Measurements from ENCODE around the gene TMEM222. TPM values are rescaled to one million over a fixed set of nuclear protein-coding genes. Genes with fewer than 3 reads are reported as not detected.

Gene TMEM222
- total and polyA plus RNA-seq, 10 of the 15 experiments (the other 5 are each of a cell fraction or from before 2014, with no cell fraction given), result 3.8 to 43.5 (median 35.4) TPM

DNA sequence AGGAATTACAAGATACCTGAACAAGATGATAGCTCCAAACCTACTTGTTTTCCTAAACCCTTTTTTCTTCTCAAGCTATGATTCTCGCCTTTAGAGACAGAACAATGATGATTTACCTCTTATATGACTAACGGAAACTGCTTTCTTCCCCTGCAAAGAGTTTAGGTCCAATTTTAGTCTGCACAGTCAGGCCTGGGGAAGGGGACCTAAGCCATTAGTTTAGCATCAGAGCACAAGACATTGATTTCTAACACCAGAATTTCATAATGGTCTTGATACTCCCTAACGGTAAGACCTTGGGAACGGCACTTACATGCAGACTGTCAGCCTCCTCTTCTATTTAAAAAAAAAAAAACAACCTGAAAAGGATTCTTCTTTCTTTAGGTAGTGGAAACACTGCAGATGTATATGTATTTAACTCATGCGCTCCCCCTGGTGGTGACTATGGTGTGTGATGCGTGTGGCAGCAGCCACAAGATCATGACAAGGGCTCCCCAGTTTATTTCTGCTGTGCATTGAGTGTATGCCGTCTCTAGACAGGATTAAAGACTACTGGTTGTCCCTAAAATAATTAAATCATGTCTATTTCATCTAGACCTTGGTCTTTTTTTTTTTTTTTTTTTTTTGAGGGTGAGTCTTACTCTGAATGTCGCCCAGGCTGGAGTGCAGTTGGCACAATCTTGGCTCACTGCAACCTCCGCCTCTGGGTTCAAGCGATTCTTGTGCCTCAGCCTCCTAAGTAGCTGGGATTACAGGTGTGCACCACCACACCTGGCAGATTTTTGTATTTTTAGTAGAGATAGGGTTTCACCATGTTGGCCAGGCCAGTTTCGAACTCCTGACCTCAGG lies 37.3 kb upstream of the TMEM222 start:
- Histone ChIP-seq H3K27ac (ENCODE audit: control insufficient read depth, insufficient read depth) (no peak overlapping the region), H3K4me2 (ENCODE audit: control insufficient read depth, insufficient read depth) (no peak overlapping the region), H3K4me1 (ENCODE audit: control insufficient read depth, insufficient read depth, low read length) (no peaks in the 10 kb centered on the region), H2AFZ (ENCODE audit: control insufficient read depth, low read depth, low read length) (no peak overlapping the region), H3K27me3 (replicated peaks in 1 of 2; ENCODE audit: control insufficient read depth in 2 of 2, insufficient read depth in 2 of 2, low read length in 1 of 2) (no peaks in the 10 kb centered on the region), H4K20me1 (ENCODE audit: control insufficient read depth, insufficient read depth) (no peaks in the 10 kb centered on the region), H3K4me3 (no peak overlapping the region), H3K9ac (ENCODE audit: control insufficient read depth, insufficient read depth, low read length) (no peak overlapping the region), H3K36me3 (ENCODE audit: control insufficient read depth in 2 of 2, insufficient read depth in 2 of 2, low read length in 1 of 2) (peaks cover 0 to 14% of the 10 kb centered on the region in 2 experiments; a peak in 3 of 4 replicates), H3K79me2 (ENCODE audit: control insufficient read depth, insufficient read depth, low read length) (no peaks in the 10 kb centered on the region), H3K9me3 (replicated peaks; ENCODE audit: control insufficient read depth, insufficient read depth, low read length) (no peaks in the 10 kb centered on the region)
- ATAC-seq (peak; percentile 98), FAIRE-seq (peak; percentile 99), DNase-seq (ENCODE audit: low read depth, low spot score) (peak; percentile 28)
- no TSS peak for BruUV-seq (replicated peaks)
- ChIA-PET SMC1A (ENCODE audit: uncharacterized antibody, unreplicated experiment) (interaction anchor here (0.7 to 5.1 kb wide), 40 partner anchors 11 to 240 kb away, joined by 3 to 66 read pairs (median 4); partner anchors contain the start of gene WDTC1), POLR2A (interaction anchor here (0.5 to 1.4 kb wide), 2 partner anchors 11 to 87 kb away, joined by 3 to 4 read pairs; no protein-coding TSS in a partner anchor), CTCF (interaction anchor here (0.7 to 7.6 kb wide), 46 partner anchors 10 to 317 kb away, joined by 3 to 150 read pairs (median 5); partner anchors contain the start of gene WDTC1), RAD21 (ENCODE audit: unreplicated experiment) (interaction anchor here (0.7 to 4.1 kb wide), 16 partner anchors 12 to 183 kb away, joined by 3 to 54 read pairs (median 4); partner anchors contain the start of gene SLC9A1)
- intact Hi-C loops (cut with micrococcal nuclease; ENCODE audit: unreplicated experiment), result loop anchor here (1.0 to 2.0 kb wide), 3 partner anchors 86 to 240 kb away; no protein-coding TSS in a partner anchor
- in situ Hi-C loops (cut with MboI), result loop anchor here (5.0 kb wide), 2 partner anchors 87 to 182 kb away; no protein-coding TSS in a partner anchor
- WGBS (ENCODE audit: insufficient coverage, insufficient replicate concordance, low lambda C conversion rate, missing lambda C conversion rate), result 34% methylated on average over 10 of the region's 11 CpGs
- TF ChIP-seq MEF2A (IDR thresholded peaks at IDR 0.05; ENCODE audit: insufficient read depth, low read depth, low read length) (no peak), CREM (IDR thresholded peaks at IDR 0.05; ENCODE audit: low read depth) (peak; percentile 28; the same call in 1 of the 2 replicates), MEF2B (IDR thresholded peaks at IDR 0.05; ENCODE audit: partially characterized antibody, poor library complexity, severe bottlenecking) (no peak), ATF7 (IDR thresholded peaks at IDR 0.05; ENCODE audit: low read depth) (no peak), ZNF384 (IDR thresholded peaks at IDR 0.05; ENCODE audit: borderline replicate concordance, low read depth, low read length) (peak; percentile 68), YY1 (IDR thresholded peaks at IDR 0.05; ENCODE audit: low read depth, low read length) (peak; percentile 60; the same call in 1 of the 2 replicates), BCLAF1 (IDR thresholded peaks at IDR 0.05) (no peak), SMC3 (IDR thresholded peaks at IDR 0.05; ENCODE audit: borderline replicate concordance, low read length) (peak; percentile 98), GATAD2B (conservative IDR thresholded peaks at IDR 0.05; ENCODE audit: low read depth) (no peak), ZNF217 (IDR thresholded peaks at IDR 0.05) (no peak), NFXL1 (IDR thresholded peaks at IDR 0.05; ENCODE audit: borderline replicate concordance) (no peak), HDAC6 (IDR thresholded peaks at IDR 0.05; ENCODE audit: unreplicated experiment) (no peak), MLLT1 (IDR thresholded peaks at IDR 0.05) (no peak)
- TF ChIP-seq, protein P1, sequence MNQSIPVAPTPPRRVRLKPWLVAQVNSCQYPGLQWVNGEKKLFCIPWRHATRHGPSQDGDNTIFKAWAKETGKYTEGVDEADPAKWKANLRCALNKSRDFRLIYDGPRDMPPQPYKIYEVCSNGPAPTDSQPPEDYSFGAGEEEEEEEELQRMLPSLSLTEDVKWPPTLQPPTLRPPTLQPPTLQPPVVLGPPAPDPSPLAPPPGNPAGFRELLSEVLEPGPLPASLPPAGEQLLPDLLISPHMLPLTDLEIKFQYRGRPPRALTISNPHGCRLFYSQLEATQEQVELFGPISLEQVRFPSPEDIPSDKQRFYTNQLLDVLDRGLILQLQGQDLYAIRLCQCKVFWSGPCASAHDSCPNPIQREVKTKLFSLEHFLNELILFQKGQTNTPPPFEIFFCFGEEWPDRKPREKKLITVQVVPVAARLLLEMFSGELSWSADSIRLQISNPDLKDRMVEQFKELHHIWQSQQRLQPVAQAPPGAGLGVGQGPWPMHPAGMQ (IDR thresholded peaks at IDR 0.05; ENCODE audit: borderline replicate concordance), result no peak

Data from GM12878 (cell line).